HG03558 (cell line): ENCODE data around the gene HEATR1.
"Not testable (repeated sequence)": the region's sequence is repeated elsewhere in the genome, so short reads cannot be mapped to it uniquely, and the experiment has no call there.

Experiments
- ATAC-seq: cut with Tn5 transposase; IDR thresholded peaks from one replicate; pipeline ENCODE4 v1.9.1; 2021; ENCODE audit warnings: moderate number of reproducible peaks; ENCODE audit not compliant: unreplicated experiment; ENCODE audit errors: extremely low read depth

Gene HEATR1

DNA sequence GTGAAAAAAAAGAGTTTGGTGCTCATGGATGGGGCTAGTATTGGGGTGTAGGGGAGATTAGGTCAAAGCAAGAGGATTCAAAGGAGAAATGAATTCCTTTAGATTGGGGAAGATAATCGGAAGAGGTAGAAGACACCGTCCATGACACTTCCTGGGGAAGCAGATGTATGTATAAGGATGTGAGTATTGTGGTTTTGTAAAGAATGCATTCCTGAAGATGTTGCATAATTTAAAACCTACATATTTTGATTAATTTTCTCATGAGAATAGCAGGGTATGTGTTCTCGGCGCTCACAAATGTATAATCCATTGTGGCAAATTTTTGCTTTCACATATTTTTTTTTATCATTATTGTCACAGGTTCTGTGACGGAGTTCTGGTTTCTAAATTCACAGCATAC, 86.0 kb downstream of the HEATR1 start:
- ATAC-seq = no peak

GRCh38 chr1:236516929-236517704, 87.2 kb downstream of the HEATR1 start:
- no peak for ATAC-seq

DNA sequence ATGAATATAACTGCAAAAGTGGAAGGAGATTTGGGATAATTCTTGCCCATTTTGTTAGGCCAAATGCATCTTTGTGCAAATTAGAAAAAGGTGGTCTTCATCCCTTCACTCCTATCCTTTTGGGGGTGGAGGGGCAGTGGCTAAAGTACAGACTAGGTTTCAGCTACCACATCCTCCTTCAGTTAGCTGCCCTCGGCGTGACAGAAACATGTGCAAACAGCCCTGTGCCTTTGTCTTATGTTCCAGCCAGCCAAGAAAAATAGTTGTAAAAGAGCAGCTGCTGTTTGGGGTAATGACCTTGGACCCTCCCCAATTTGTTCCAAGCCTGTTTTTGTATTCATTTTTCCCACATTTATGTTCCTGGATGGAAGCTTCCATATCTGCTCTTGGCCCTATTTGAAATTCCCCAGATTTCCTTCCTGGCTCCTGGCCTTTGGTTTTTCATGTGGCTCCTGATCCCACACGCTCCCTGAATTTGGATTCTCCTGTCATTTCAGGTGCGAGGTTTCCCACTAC, 88.8 kb downstream of the HEATR1 start:
- no peak for ATAC-seq

GRCh38 chr1:236514703-236515442, 89.4 kb downstream of the HEATR1 start:
- no peak for ATAC-seq

GRCh38 chr1:236511735-236512418, 92.4 kb downstream of the HEATR1 start:
- ATAC-seq = no peak

DNA sequence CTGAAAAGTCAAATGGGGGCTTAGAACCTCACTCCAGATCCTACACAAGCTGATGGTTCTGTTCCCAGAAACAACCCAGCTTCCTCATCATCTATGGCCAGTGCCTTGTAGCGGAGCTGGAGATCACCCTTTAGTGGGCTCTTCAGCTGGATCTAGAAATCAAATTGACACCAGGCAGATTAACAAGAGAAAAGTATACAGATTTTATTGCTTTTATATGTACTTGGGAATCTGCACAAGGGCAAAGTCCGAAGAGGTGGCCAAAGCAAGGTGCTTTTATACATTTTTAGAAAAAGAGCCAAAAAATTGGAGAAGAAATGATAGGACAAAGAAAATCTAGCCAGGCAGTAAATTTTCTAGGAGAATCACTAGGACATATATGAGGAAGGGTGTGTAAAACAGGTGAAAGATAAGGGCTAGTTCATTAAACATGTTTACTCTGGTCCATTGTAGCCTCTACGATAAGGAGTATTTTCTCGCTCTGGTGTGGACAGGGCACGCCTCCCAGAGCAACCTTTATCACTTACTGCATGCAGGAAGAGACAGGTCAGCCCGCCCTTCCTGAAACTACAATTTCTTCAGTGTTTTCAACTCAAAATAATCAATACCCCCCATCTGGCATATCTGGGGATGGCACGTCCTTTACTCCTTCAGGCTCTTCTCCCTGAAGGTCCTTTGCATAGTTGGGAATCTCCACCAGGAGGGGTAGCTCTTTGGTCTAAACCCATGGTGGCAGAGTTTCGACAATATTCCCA, 94.5 kb downstream of the HEATR1 start:
- ATAC-seq = no peak

DNA sequence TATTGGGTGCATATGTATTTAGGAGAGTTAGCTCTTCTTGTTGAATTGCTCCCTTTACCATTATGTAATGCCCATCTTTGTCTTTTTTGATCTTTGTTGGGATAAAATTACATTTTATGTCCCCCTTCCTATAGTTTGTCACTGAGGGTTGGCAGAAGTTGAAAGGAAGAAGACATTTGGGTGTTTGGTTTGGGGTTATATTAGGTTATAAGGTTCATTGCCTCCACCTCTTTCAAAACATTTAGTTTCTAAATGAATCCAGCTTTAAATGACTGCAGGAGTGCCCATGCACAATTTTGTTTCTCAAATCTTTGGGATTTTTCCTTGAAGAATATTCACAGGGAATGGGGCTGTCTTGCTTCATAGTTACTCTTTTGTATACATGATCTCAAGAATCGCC, 95.1 kb downstream of the HEATR1 start:
- no peak for ATAC-seq

DNA sequence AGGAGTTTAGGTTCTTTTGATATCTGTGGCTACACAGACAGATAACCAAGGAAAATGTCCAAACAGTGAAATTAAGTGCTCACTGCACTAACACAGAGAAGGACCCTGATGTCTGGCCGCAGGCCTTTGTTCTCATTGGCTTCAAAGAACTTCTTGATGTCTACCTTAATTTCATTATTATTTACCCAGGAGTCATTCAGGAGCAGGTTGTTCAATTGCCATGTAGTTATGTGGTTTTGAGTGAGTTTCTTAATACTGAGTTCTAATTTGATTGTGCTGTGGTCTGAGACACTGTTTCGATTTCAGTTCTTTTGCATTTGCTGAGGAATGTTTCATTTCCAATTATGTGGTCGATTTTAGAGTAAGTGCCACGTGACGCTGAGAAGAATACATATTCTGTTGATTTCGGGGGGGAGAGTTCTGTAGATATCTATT, 95.7 kb downstream of the HEATR1 start:
- ATAC-seq = no peak

DNA sequence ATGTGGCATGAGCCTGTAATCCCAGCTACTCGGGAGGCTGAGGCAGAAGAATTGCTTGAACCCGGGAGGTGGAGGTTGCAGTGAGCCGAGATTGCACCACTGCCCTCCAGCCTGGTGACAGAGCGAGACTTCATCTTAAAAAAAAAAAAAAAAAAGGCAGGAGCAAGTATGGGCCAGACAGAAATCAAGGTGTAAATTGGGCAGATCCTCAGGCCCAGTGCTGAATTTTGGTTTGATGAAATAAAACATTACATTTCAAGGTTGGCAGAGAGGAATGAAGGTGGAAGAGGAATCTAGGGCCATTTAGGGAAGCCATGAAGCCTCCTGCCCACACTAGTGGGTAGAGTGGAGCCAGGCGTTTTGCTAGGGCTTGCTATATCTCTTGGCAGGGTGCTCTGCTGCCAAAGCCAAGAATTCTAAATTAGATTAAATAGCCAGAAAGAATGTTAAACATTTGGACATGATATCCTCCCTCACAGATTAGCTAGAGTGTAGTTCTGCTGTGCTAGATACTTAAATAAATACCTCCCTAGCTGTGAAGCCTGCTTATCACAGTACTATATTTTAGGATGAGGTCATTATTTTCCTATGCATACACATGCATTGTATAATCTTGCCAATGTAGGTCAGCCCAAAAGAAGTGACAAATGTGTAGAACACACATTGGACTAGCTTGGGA, 97.2 kb downstream of the HEATR1 start:
- no peak for ATAC-seq

DNA sequence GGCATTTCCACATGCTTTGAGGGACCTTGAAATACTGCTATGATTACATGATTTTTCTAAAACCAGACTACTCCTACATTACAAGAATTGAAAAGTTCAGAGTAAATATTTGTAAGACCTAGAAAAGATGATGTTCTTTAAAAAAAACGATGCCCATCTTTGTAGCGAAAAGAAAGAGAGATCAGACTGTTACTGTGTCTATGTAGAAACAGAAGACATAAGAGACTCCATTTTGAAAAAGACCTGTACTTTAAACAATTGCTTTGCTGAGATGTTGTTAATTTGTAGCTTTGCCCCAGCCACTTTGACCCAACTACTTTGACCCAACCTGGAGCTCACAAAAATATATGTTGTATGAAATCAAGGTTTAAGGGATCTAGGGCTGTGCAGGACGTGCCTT, 100.0 kb downstream of the HEATR1 start:
- not testable (repeated sequence) for ATAC-seq

DNA sequence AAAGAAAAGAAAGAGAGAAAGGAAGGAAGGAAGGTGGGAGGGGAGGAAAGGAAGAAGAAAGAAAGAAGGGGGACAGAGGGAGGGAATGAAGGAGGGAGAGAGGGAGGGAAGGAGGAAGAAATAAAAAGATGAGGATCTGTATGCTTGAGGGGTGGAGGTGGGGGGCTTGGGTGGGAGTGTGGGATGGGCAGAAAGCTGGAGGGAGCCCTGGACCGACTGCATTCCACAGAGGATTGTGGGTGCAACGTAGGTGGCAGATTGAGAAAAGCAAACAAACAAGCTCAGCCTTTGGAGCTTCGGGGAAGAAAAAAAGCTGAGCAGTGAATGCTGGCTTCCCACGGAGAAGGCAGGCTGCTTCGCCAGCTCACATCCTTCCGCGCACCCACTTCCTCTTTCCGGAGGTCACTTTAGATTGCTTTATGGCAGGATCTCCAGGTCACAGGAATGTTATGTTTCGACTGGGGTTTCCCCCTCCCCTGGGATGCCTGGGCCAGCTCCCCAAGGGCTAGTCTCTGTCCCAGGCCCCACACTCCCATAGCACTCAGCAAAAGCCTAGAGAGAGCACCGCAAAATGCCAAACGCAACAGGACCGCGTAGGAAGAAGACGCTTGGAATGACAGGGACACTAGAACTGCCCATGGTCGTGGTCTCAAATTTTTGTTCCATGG, 101.2 kb downstream of the HEATR1 start:
- ATAC-seq = no peak

DNA sequence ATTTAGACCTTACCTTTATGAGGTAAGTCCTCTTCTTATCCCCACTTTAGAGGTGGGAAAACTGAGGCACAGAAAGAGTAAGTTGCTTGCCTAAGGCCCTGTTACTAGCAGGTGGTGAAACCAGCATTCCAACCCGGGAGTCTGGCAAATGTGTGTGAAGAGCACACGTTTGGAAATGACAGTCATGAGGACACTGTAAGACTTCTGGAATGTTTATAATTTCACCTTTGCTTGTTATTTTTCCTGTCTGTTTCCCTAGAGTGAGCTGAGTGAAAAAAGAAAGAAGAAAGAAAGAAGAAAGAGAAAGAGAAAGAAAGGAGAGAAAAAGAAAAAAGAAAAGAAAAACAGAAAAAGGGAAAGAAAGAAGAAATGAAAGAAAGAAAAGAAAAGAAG, 101.7 kb downstream of the HEATR1 start:
- no peak for ATAC-seq

DNA sequence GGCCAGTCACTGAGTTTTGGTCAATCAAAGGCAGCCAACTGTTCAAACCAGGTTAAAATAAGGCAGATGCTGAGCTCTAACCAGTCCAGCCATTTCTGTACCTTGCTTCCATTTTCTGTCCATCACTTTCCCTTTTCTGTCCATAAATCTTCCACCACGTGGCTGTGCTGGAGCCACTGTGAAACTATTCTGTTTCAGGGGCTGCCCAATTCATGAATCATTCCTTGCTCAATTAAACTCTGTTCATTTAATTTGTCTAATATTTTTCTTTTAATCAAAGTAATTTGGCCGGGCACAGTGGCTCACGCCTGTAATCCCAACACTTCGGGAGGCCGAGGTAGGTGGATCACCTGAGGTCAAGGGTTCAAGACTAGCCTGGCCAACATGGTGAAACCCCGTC, 103.2 kb downstream of the HEATR1 start:
- ATAC-seq = no peak
